ENCODE data around the gene TMIGD3. TPM values are rescaled to one million over a fixed set of nuclear protein-coding genes. Genes with fewer than 3 reads are reported as not detected.

The TMIGD3 gene
- total and polyA plus RNA-seq, 2 donors (not counting 1 experiment from before 2014, with no cell fraction given), result 0.19 TPM; not detected in 1

DNA sequence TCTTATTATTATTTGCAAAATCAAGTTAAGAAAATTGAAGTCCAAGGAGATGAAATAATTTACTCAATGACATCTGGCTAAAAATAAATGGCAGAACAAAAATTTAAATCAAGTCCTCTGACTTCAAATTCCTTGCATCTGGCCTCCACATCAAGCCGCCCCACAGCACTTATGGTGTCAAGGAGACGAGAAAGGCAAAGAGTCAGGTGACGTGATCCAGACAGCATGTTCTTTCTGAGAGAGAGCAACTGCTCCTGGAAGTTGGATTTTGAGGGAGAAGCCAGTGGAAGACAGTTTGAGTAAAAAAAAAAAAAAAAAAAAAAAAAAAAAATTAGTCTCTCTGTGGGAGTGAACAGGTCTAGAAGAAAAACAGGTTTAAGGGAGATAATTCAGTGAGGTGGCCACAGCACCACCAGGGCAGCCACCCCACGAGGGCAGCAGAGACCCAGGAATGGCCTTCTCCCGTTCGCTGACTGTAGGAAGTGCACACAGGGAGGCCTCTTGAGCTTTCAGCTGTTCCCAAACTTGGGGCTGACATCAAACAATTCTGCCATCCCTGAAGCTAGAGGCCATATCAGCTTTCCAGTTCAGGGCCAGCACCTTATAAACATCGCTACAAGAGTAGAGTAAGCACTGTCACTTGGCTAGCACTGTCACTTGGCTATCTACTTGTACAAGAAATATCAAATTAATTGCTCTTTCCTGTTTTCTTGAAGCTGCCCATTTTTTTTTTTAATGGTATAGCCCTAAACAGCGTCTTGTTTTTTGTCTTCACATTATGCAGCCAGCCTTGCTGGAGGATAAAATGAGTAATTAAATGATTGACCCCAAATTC is 21.8 kb downstream of the TMIGD3 start:
- TF ChIP-seq, protein P1, sequence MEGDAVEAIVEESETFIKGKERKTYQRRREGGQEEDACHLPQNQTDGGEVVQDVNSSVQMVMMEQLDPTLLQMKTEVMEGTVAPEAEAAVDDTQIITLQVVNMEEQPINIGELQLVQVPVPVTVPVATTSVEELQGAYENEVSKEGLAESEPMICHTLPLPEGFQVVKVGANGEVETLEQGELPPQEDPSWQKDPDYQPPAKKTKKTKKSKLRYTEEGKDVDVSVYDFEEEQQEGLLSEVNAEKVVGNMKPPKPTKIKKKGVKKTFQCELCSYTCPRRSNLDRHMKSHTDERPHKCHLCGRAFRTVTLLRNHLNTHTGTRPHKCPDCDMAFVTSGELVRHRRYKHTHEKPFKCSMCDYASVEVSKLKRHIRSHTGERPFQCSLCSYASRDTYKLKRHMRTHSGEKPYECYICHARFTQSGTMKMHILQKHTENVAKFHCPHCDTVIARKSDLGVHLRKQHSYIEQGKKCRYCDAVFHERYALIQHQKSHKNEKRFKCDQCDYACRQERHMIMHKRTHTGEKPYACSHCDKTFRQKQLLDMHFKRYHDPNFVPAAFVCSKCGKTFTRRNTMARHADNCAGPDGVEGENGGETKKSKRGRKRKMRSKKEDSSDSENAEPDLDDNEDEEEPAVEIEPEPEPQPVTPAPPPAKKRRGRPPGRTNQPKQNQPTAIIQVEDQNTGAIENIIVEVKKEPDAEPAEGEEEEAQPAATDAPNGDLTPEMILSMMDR (IDR thresholded peaks at IDR 0.05), result peak; percentile 55
- TF ChIP-seq EZH2 (IDR thresholded peaks at IDR 0.05; ENCODE audit: borderline replicate concordance, insufficient read depth, low read depth, low read length, poor library complexity, severe bottlenecking), result no peak
- intact Hi-C loops (cut with micrococcal nuclease), result loop anchor here (1.0 kb wide), 5 partner anchors 27 to 288 kb away; no protein-coding TSS in a partner anchor
- H3K79me2 ChIP-seq (ENCODE audit: control insufficient read depth, insufficient read depth, low read length), result peaks cover 9% of the 10 kb centered on the region
- peak overlapping the region; percentile 15 for H2AFZ ChIP-seq (ENCODE audit: insufficient read depth, low read depth, low read length, poor library complexity, severe bottlenecking)
- ChIA-PET CTCF (interaction anchor here (0.6 to 14.7 kb wide), 44 partner anchors 9 to 1949 kb away, joined by 3 to 276 read pairs (median 4); partner anchors contain the start of genes ADORA3, INKA2 and TMIGD3), POLR2A (interaction anchor here (0.5 to 1.8 kb wide), 7 partner anchors 10 to 1143 kb away, joined by 3 to 8 read pairs (median 4); no protein-coding TSS in a partner anchor)
- no peak overlapping the region for H3K27ac ChIP-seq (ENCODE audit: low read length in 2 of 2)
- H3K27me3 ChIP-seq (replicated peaks in 1 of 4; ENCODE audit: control extremely low read depth in 1 of 4, control insufficient read depth in 3 of 4, insufficient read depth in 4 of 4, low read length in 3 of 4), result no peaks in the 10 kb centered on the region
- Mint-ChIP-seq H3K9me3 (ENCODE audit: insufficient read depth) (no peaks in the 10 kb centered on the region), H3K27me3 (no peaks in the 10 kb centered on the region), H3K4me1 (peaks cover 46% of the 10 kb centered on the region), H3K27ac (peak overlapping the region; percentile 43), H3K4me3 (no peak overlapping the region)
- H3K9ac ChIP-seq (ENCODE audit: low read length), result no peak overlapping the region
- no peak overlapping the region for H3K4me3 ChIP-seq (ENCODE audit: control extremely low read depth in 1 of 5, extremely low read depth in 1 of 5, insufficient read depth in 1 of 5, low read depth in 2 of 5, low read length in 4 of 5)
- peaks cover 0 to 19% of the 10 kb centered on the region in 2 experiments for H3K36me3 ChIP-seq (replicated peaks in 1 of 2; ENCODE audit: control extremely low read depth in 1 of 2, control insufficient read depth in 1 of 2, extremely low read depth in 1 of 2, insufficient read depth in 2 of 2, low read length in 1 of 2)
- peak; percentile 76 for DNase-seq
- ATAC-seq (ENCODE audit: low read depth), result peak; percentile 52
- no peaks in the 10 kb centered on the region for H3K9me3 ChIP-seq (ENCODE audit: control extremely low read depth in 1 of 3, control insufficient read depth in 2 of 3, insufficient read depth in 1 of 3, low read length in 2 of 3)
- WGBS (ENCODE audit: insufficient coverage), result 53% methylated on average over 6 of the region's 8 CpGs
- H4K20me1 ChIP-seq (ENCODE audit: control insufficient read depth, insufficient read depth, low read length, poor library complexity, severe bottlenecking), result no peaks in the 10 kb centered on the region
- H3K4me1 ChIP-seq (ENCODE audit: control insufficient read depth in 2 of 2, insufficient read depth in 2 of 2, low read length in 2 of 2), result peaks cover 38 to 42% of the 10 kb centered on the region in 2 donors
- no peak overlapping the region for H3K4me2 ChIP-seq (replicated peaks; ENCODE audit: low read depth, low read length, poor library complexity, severe bottlenecking)
